Measurements from ENCODE around the gene DIAPH2. TPM values are rescaled to one million over a fixed set of nuclear protein-coding genes. Genes with fewer than 3 reads are reported as not detected.

DIAPH2 gene
- total RNA-seq, 1 donor, result 7.5 TPM

GRCh38 chrX:97334850-97335249, 650.2 kb downstream of the DIAPH2 start:
- DNase-seq (ENCODE audit: low read depth in 2 of 3, low spot score in 2 of 3), result no peak

DNA sequence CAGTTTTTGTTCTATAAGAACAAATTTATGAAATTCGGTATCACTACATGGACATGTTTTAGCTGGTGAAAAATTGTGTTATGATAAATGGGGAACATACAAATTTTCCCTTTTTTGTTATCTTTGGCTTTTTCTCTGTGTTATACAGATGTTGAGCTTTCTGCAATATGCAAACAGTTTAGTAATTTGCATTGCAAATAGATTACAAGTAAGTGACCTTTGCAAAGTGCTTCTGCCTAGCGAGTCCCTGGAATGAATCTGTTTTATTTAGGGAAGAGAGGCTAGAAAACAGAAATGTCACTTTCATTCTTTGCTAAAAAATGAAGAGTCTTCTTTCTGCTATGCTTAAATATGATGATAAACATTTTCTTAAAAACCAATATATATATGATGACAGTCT, 660.1 kb downstream of the DIAPH2 start:
- DNase-seq (ENCODE audit: low read depth in 2 of 3, low spot score in 2 of 3), result no peak

GRCh38 chrX:97358941-97359340, 674.3 kb downstream of the DIAPH2 start:
- no peak for DNase-seq (ENCODE audit: low read depth in 2 of 3, low spot score in 2 of 3)

- no peak for DNase-seq (ENCODE audit: low read depth in 2 of 3, low spot score in 2 of 3)
These were observed 679.2 kb downstream of the DIAPH2 start for GRCh38 chrX:97363843-97364242.

- no peak for DNase-seq (ENCODE audit: low read depth in 2 of 3, low spot score in 2 of 3)
These were observed 681.6 kb downstream of the DIAPH2 start for GRCh38 chrX:97366237-97366636.

DNA sequence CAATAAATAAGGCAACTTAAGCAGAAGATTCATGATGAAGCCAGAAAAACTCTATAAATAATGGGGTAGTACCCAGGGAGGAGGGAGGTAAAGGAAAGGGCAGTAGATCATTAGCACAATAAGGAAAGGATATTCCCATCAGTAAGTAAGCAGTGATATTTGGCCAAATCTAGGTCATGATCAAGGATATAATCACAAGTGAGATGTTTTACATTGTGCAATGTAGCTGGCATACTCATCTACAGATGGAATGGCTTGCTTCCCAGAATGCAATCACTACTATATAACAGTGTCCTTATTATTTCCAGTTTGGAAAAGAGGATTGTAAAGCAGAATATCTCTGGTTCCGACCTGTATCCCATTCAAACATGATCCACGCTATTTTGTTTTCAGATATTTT, 682.5 kb downstream of the DIAPH2 start:
- no peak for DNase-seq (ENCODE audit: low read depth in 2 of 3, low spot score in 2 of 3)

DNA sequence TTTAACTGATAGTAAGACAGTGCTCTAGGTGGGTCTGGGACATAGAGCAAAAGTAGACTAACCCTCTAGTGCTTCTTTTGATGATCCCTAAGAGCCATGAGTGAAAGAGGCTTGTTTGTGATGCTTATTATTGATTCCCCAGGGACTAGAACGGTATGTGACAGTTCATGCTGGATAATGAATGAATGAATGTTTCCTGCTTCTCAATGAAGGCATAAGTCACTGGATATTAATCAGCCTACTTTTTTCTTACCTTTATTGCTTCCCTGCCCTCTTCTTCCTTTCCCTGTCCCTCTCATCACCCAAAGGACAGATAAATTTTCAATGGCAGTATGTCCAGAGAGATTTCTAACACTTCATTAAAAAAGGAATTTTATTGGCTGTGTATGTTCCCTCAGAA, 685.3 kb downstream of the DIAPH2 start:
- DNase-seq (ENCODE audit: low read depth in 2 of 3, low spot score in 2 of 3), result no peak

- DNase-seq (ENCODE audit: low read depth in 2 of 3, low spot score in 2 of 3), result no peak
These were observed 687.5 kb downstream of the DIAPH2 start for GRCh38 chrX:97372001-97372766.

DNA sequence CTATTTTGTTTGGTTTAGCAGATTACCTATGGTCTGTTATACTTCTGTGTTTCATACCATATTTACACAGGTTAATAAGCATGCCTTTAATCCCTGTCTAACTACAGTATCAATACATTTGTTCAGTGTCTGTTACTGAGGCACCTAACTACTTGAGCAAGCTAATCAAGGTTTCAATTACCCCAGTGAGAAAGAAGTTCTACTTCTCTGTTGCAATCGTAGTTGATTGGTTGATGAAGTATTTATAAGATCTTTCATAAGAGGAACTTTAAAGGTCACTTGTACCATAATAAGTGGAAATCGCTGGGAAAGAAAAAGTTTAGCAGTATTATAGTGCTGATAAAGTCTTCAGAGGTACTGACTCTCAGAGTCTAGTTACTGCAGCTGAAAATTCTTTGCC, 689.6 kb downstream of the DIAPH2 start:
- no peak for DNase-seq (ENCODE audit: low read depth in 2 of 3, low spot score in 2 of 3)

GRCh38 chrX:97380200-97380599, 695.6 kb downstream of the DIAPH2 start:
- no peak for DNase-seq (ENCODE audit: low read depth in 2 of 3, low spot score in 2 of 3)

DNA sequence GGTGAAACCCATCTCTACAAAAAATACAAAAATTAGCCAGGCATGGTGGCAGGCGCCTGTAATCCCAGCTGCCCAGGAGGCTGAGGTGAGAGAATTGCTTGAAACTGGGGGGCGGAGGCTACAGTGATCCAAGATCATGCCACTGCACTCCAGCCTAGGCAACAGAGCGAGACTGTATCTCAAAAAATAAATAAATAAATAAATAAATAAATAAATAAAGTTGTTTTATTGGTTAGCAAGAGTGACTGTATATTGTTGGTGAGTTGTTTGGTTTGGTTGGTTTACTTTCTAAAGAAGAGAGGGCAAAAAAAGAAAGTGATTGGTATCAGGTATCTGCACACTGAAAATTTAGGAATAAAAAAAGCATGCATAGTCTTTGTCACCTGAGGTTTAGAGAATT, 700.0 kb downstream of the DIAPH2 start:
- no peak for DNase-seq (ENCODE audit: low read depth in 2 of 3, low spot score in 2 of 3)

DNA sequence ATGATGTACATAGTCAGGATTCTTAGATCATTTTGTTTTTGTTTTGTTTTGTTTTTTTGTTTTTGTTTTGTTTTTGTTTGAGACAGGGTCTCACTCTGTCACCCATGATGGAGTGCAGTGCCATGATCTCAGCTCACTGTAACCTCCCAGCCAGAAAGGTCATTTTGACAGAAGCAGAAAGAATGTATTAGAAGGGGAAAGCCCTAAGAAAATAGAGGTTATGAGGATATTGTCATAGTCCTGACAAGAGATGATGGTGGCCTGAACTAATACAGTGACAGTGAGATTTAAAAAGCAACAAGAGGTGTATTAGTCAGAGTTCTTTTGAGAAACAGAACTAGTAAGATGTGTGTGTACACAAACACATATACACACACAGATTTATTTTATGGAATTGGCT, 702.4 kb downstream of the DIAPH2 start:
- DNase-seq (ENCODE audit: low read depth in 2 of 3, low spot score in 2 of 3), result no peak

- no peak for DNase-seq (ENCODE audit: low read depth in 2 of 3, low spot score in 2 of 3)
These were observed 705.1 kb downstream of the DIAPH2 start for GRCh38 chrX:97389761-97390192.

DNA sequence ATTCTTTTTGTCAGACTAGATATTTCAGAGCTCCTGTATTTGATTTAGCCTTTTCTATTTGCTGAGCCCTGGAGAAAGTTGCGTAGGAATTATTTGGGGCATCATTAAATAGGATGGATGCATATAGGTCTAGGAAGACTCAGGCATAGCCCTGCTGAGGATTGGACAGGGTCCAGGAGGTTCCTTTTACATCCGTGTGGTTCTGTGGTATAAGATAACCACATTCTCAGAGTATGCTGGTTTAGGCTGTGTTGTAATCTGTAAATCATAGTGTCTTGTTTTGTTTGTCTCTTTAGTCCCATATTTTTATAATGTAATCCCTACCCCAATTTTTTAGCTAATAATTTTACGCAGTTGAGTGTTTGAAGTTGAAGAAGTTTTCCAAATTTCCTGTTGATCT, 712.7 kb downstream of the DIAPH2 start:
- DNase-seq (ENCODE audit: low read depth in 2 of 3, low spot score in 2 of 3), result peak in 1 of 3 donors; percentile 1

GRCh38 chrX:97398030-97398551, 713.4 kb downstream of the DIAPH2 start:
- no peak for DNase-seq (ENCODE audit: low read depth in 2 of 3, low spot score in 2 of 3)

DNA sequence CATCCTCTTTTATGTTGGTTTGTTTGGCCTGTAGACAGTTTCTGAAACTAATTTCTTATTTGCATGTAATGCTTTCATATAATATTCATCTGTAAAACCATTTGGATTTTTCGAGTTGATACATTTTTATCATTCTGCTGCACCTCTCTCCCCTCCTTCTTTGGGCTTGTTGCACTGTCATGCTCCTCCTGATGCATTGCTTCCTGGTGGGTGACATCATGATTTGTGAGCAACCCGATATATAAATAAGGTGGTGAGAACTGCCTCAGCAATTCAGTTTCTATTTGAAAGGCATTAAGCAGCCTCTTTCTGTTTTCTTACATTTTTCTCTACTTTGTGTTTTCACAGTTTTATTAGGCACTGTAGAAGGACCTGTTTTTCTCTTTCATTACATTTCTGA, 714.8 kb downstream of the DIAPH2 start:
- peak in 2 of 3 donors; percentile 5 to 41 for DNase-seq (ENCODE audit: low read depth in 2 of 3, low spot score in 2 of 3)

DNA sequence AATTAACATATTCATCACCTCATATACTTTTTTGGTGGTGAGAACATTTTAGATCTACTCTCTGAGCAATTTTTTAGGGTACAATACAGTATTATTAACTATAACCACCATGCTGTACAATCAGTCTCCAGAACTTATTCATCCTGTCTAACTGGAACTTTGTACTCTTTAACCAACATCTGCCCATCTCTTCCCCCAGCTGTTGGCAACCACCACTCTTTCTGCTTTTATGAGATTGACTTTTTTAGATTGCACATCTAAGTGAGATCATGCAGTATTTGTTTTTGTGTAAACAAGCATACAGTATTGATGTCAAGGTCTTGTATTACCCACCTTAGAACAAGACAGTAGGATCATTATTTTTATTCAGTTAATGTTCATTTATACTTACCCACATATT, 715.9 kb downstream of the DIAPH2 start:
- no peak for DNase-seq (ENCODE audit: low read depth in 2 of 3, low spot score in 2 of 3)

- no peak for DNase-seq (ENCODE audit: low read depth in 2 of 3, low spot score in 2 of 3)
These were observed 716.5 kb downstream of the DIAPH2 start for GRCh38 chrX:97401154-97401553.

DNA sequence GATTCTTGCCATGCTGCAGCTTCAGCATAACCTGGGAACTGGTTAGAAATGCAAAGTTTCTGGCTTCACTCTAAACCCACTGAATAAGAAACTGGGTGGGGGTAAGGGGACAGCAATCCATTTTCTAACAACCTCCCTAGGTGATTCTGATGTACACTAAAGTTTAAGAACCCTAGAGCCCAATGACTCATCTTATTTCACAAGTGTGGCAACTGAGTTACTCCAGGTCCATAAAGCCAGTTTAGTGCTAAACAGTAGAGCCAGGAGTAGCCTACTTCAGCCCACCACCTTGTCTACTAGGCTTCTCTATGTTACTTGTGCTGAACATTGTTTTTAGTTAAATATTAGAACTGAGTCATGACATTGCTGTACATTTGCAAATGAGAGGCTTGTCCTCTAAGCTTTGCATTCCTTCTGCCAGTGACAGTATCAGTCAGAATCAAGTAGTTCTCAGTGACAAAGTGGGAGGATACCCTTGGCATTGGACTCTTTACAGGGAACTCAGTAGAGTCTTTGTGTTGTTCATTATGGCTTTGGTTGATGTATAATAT, 717.0 kb downstream of the DIAPH2 start:
- no peak for DNase-seq (ENCODE audit: low read depth in 2 of 3, low spot score in 2 of 3)

GRCh38 chrX:97402333-97402732, 717.7 kb downstream of the DIAPH2 start:
- DNase-seq (ENCODE audit: low read depth in 2 of 3, low spot score in 2 of 3), result no peak

- DNase-seq (ENCODE audit: low read depth in 2 of 3, low spot score in 2 of 3), result no peak
These were observed 718.3 kb downstream of the DIAPH2 start for GRCh38 chrX:97402903-97403302.

DNA sequence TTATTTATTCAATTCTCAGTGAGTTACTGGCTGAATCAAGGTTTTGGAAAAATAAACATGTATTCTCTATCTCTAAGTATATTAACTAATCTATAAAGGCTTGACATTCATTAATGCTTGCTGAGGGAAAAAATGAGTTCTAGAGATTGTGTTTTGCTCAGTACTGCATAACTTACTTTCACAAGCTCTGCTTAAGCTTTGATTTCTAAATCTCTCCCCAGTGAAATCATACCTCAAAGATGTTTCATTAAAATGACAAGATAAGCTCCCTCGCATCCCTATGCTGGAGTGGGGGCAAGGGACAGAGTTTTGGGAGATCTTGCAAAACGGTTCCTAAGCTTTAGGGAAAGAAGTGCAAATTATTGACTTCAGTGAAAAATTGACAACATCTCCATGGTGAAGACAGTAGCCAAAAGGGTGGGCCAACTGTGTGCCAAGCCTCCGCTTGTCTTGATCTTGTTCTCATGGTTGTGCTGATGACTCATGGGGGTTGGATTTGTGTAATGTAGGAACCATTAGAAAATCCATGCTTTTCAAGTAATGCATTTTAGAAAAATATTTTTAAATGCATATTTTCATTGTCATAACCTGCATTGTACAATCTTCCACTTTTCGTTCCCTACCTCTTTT, 720.5 kb downstream of the DIAPH2 start:
- DNase-seq (ENCODE audit: low read depth in 2 of 3, low spot score in 2 of 3), result no peak

Measured in hematopoietic multipotent progenitor cell (in vitro differentiated cells).